Measurements from ENCODE around the gene TPRN. TPM values are rescaled to one million over a fixed set of nuclear protein-coding genes. Genes with fewer than 3 reads are reported as not detected.

The TPRN gene
- total and polyA plus RNA-seq, 2 of the 4 experiments (the other 2 are of a cell fraction), result 1.8 to 5.3 TPM

- H3K79me1 ChIP-seq (ENCODE audit: low read depth in 1 of 2, low read length in 2 of 2), result no peaks in the 10 kb centered on the region
- H2AFZ ChIP-seq (replicated peaks; ENCODE audit: low read length, poor library complexity), result no peak overlapping the region
- no peak overlapping the region for H3K4me2 ChIP-seq (ENCODE audit: low read depth, low read length)
- no peak overlapping the region for H3K56ac ChIP-seq (ENCODE audit: extremely low read depth, insufficient read depth, low read length)
- no peaks in the 10 kb centered on the region for H3K36me3 ChIP-seq (ENCODE audit: control insufficient read depth, insufficient read depth, low read length)
- peaks cover 8% of the 10 kb centered on the region for H3K27me3 ChIP-seq (ENCODE audit: control insufficient read depth, insufficient read depth, low read length)
- no peak overlapping the region for H3K4me3 ChIP-seq (ENCODE audit: insufficient read depth, low read depth, low read length)
- no peak overlapping the region for H3K27ac ChIP-seq (ENCODE audit: insufficient read depth, low read length)
- no peak for TF ChIP-seq RAD21 (IDR thresholded peaks at IDR 0.05; ENCODE audit: low read length)
- no peak for TF ChIP-seq ELK1 (IDR thresholded peaks at IDR 0.05; ENCODE audit: borderline replicate concordance, low read depth, low read length)
- no peak for TF ChIP-seq MAZ (IDR thresholded peaks at IDR 0.05; ENCODE audit: borderline replicate concordance, low read depth, low read length)
- no peak for TF ChIP-seq NFE2L2 (IDR thresholded peaks at IDR 0.05; ENCODE audit: low read depth, low read length)
- no peak for TF ChIP-seq CHD1 (IDR thresholded peaks at IDR 0.05; ENCODE audit: low read depth, low read length)
- TF ChIP-seq FOS (IDR thresholded peaks at IDR 0.05; ENCODE audit: low read depth, low read length), result no peak
- no peak overlapping the region for H3K9ac ChIP-seq (ENCODE audit: low read depth, low read length)
- no peaks in the 10 kb centered on the region for H3K4me1 ChIP-seq (ENCODE audit: control insufficient read depth, insufficient read depth, low read length)
- H3K23ac ChIP-seq (ENCODE audit: low read depth, low read length), result no peak overlapping the region
- ATAC-seq (ENCODE audit: low read depth) (no peak), DNase-seq (no peak)
- H2BK15ac ChIP-seq (ENCODE audit: low read depth, low read length), result no peak overlapping the region
- intact Hi-C loops (cut with micrococcal nuclease), result no loop called here
- CTCF ChIA-PET, result no interaction called here
- no peak overlapping the region for H4K91ac ChIP-seq (ENCODE audit: insufficient read depth, low read depth, low read length)
- POLR2A ChIA-PET (ENCODE audit: unreplicated experiment), result no interaction called here
- in situ Hi-C loops (cut with MboI; ENCODE audit: low sequenced_read_pairs), result no loop called here
- no peak overlapping the region for H3K14ac ChIP-seq (replicated peaks; ENCODE audit: low read depth, low read length)
- no peak overlapping the region for H4K8ac ChIP-seq (ENCODE audit: low read depth in 2 of 2, low read length in 2 of 2)
- H3K9me1 ChIP-seq (ENCODE audit: insufficient read depth, low read length), result peaks cover 12% of the 10 kb centered on the region
- no peak overlapping the region for H2BK20ac ChIP-seq (ENCODE audit: low read depth, low read length)
- no peak overlapping the region for H2BK5ac ChIP-seq (ENCODE audit: low read depth, low read length, poor library complexity, severe bottlenecking)
- BruUV-seq (replicated peaks), result no TSS peak
- H2AK5ac ChIP-seq (ENCODE audit: low read depth, low read length), result no peak overlapping the region
- H2AK9ac ChIP-seq (replicated peaks; ENCODE audit: low read depth, low read length, poor library complexity), result no peak overlapping the region
- 92% methylated on average over 2 of the region's 5 CpGs; no CpG with 5 or more reads in 1 of the 2 experiments for WGBS, 2 experiments (ENCODE audit: extremely low coverage in 2 of 2, insufficient read length in 1 of 2)
- H3K18ac ChIP-seq (ENCODE audit: low read depth, low read length), result no peak overlapping the region
- H3K4ac ChIP-seq (ENCODE audit: low read depth, low read length), result no peak overlapping the region
- H2BK120ac ChIP-seq (ENCODE audit: low read depth, low read length), result no peak overlapping the region
- H4K20me1 ChIP-seq (ENCODE audit: insufficient read depth, low read length), result no peaks in the 10 kb centered on the region
- dilution Hi-C loops (cut with HindIII; ENCODE audit: low sequenced_read_pairs, unreplicated experiment), result no loop called here
- no peak overlapping the region for H4K5ac ChIP-seq (ENCODE audit: low read depth, low read length)
- H3K9me3 ChIP-seq (ENCODE audit: control insufficient read depth, insufficient read depth, low read length), result no peaks in the 10 kb centered on the region
Observed at GRCh38 chr9:137149363-137149762, 51.2 kb downstream of the TPRN start.
